AG09319 (cell line): Measurements from ENCODE around the gene MRPL38.

Experiments
- DNase-seq: peaks from one replicate; pipeline ENCODE4 v3.0.0-alpha.2; 2010; ENCODE audit warnings: low read depth; ENCODE audit errors: extremely low read depth
- CTCF ChIP-seq: IDR thresholded peaks from 2 replicates; pipeline ENCODE4 v1.5.1; 2011; ENCODE audit warnings: low read depth, mild to moderate bottlenecking, inconsistent platforms, low read length, moderate library complexity

Gene MRPL38

DNA sequence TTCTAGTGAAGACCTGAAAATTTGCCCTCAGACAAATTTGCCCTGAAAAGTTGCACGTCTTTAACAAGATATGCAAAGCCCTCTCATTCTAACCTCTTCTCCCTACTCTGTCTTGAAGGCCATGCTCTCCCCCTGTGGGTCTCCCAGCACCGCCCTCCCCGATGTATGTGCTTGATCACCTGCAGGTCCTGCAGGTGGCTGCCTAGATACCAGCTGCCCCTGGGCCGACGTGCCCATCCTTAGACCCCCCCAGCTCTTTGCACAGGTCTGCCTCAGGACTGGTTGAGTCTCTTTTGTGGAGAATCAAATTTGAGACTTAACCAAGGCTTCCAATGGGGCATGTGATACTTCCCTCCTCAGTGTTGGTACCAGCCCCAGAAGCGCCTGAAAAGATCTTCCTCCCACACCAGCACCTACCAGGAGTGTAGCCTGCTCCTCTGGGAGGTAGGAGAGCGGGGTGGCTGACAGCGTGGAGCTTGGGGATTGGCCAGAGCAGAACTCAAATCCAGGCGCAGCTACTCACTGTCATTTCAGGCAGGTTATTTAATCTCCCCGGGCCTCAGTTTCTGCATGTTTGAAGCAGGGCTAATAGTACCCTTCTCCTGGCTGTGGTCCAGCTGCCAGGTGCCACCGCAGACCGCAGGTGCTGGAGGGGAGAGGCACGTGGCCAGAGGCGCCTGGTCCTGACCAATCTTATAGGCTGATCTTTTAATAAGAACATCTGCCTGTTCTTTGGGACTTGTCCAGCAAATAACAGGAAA is 4.5 kb upstream of the MRPL38 start:
- TF ChIP-seq CTCF = no peak
- DNase-seq = no peak

DNA sequence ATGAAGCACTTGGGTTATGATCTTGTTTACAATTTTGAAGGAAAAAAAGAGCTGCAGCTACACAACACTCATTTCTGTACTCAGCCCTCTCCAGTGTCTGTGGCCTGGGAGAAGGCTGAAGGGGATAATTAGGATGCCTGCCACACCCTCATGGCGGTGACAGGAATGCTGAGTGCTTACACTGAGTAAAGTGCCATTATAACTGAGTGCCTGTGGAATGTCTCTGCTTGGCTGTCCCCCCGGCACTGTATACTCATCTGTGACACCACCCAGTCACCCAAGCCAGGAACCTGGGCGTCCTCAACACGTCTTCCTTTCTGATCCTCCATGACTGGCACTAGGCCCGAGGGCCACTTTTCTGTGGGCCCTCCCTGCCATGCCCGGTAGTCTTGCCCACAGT is 3.5 kb upstream of the MRPL38 start:
- DNase-seq = no peak
- no peak for TF ChIP-seq CTCF

DNA sequence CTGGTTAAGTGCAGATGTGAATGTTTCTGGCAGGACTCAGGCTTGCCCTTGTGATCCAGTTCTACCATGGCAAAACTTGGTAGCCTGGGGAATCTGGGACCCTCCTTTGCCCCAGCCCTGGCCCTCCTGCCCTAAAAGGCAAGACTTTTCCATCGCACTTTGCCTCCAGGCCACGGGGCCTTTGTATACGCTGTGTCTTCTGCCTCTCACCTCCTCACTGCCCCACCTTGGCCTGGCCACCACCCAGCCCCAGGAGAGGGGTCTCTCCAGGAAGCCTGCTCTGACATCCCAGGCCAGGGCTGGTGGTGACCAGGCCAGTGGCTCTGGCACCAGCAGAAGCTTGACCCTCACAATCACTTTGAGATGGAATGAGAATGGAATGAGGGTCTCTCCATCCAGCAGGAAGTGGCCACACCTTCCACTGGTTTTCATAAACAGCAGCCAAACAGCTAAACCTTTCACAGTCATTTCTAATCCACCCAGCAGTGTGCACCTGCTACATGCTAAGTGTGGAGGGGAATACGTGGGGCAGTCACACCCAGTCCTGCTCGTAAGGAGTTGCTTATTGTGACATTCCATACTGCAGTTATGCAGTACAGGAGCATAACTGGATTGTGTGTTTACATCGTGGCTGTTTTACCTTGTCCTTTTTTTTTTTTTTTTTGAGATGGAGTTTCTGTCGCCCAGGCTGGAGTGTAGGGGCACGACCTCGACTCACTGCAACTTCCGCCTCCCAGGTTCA is 1.6 kb upstream of the MRPL38 start:
- DNase-seq = no peak
- TF ChIP-seq CTCF = no peak

- DNase-seq = no peak
- TF ChIP-seq CTCF = no peak
Measured at GRCh38 chr17:75902406-75902805, 2.3 kb downstream of the MRPL38 start.

DNA sequence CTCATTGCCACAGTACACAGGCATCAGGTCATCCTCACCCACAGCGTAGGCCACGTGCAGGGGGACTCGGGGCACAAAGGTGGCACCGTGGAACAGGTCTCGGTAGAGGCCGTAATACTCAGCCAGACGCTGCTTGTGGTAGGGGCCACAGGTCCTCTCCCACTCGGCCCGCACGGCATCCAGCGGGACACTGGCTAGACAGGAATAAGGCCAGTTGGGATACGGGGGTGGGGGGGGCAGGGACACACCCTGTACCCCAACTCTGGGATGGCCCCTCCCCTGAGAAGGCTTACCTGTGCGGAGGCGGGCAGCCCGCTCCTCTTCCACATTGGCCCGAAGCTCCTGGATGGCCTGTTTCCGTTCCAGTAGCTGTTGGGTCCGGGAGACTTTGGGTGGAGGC is 3.0 kb downstream of the MRPL38 start:
- no peak for DNase-seq
- no peak for TF ChIP-seq CTCF

GRCh38 chr17:75900691-75901533 is 3.8 kb downstream of the MRPL38 start:
- no peak for TF ChIP-seq CTCF
- DNase-seq = no peak
